Naive thymus-derived CD4-positive, alpha-beta T cell (primary cell): ENCODE results near the gene PTPRJ. TPM values are rescaled to one million over a fixed set of nuclear protein-coding genes. Genes with fewer than 3 reads are reported as not detected.

Experiments used
- ATAC-seq: fragments of 150-1000 bp; cut with Tn5 transposase; 2 replicates; pipeline ENCODE4 v1.10.0; 2021; ENCODE audit warnings: mild to moderate bottlenecking, moderate library complexity
- CTCF ChIA-PET: fragments of 350-600 bp; sonication (Branson Sonifier 250); formaldehyde crosslinking; loops from one replicate; lab custom pipeline; 2021; ENCODE audit warnings: antibody characterized with exemption; lab: Charles Lee
- POLR2A ChIA-PET: fragments of 350-600 bp; sonication (Branson Sonifier 250); formaldehyde crosslinking; loops from one replicate; lab custom pipeline; 2021; ENCODE audit warnings: antibody characterized with exemption, inconsistent platforms; lab: Charles Lee
- DNase-seq, 9 donors: peaks; one replicate each; pipeline versions ENCODE4 v3.0.0 to v3.0.0-alpha.2; 2020 to 2022; ENCODE audit warnings: mixed read lengths in 1 of 9
- H3K27ac ChIP-seq: one replicate; pipeline ENCODE4 v1.7.0; 2013; ENCODE audit warnings: mild to moderate bottlenecking, low read depth, low read length, moderate library complexity
- H3K27me3 ChIP-seq, 2 donors: one replicate each; pipeline ENCODE4 v1.7.0; 2013; ENCODE audit warnings: low read length in 2 of 2, mild to moderate bottlenecking in 2 of 2, moderate library complexity in 2 of 2; ENCODE audit not compliant: control insufficient read depth in 2 of 2, insufficient read depth in 2 of 2
- H3K36me3 ChIP-seq, 3 experiments: 1 replicate in 2 of 3; 2 replicates in 1 of 3; pipeline ENCODE4 v1.7.0; 2013; ENCODE audit warnings: low read length in 3 of 3, mild to moderate bottlenecking in 3 of 3, moderate library complexity in 1 of 3; ENCODE audit not compliant: insufficient read depth in 3 of 3, control insufficient read depth in 2 of 3
- H3K4me1 ChIP-seq, 2 donors: one replicate each; pipeline ENCODE4 v1.7.0; 2013; ENCODE audit warnings: low read length in 2 of 2, mild to moderate bottlenecking in 2 of 2, moderate library complexity in 1 of 2; ENCODE audit not compliant: control insufficient read depth in 2 of 2, insufficient read depth in 2 of 2
- H3K4me3 ChIP-seq: 2 replicates; pipeline ENCODE4 v1.7.0; 2013; ENCODE audit warnings: mild to moderate bottlenecking, low read length
- H3K9me3 ChIP-seq, 3 experiments: 1 replicate in 2 of 3; 2 replicates in 1 of 3; pipeline ENCODE4 v1.7.0; 2013; ENCODE audit warnings: low read length in 3 of 3; ENCODE audit not compliant: control insufficient read depth in 2 of 3
- H3K27ac Mint-ChIP-seq, 9 donors: one replicate each; pipeline ENCODE4 v1.8.0; 2020 to 2022; ENCODE audit warnings: mixed read lengths in 9 of 9, mild to moderate bottlenecking in 8 of 9, moderate library complexity in 5 of 9, inconsistent platforms in 2 of 9
- H3K27me3 Mint-ChIP-seq, 5 donors: one replicate each; pipeline ENCODE4 v1.8.0; 2021 to 2022; ENCODE audit warnings: mixed read lengths in 5 of 5, mild to moderate bottlenecking in 1 of 5
- H3K36me3 Mint-ChIP-seq, 5 donors: one replicate each; pipeline ENCODE4 v1.8.0; 2020 to 2022; ENCODE audit warnings: mixed read lengths in 5 of 5, mild to moderate bottlenecking in 3 of 5, inconsistent platforms in 1 of 5
- H3K4me1 Mint-ChIP-seq, 7 donors: one replicate each; pipeline ENCODE4 v1.8.0; 2020 to 2022; ENCODE audit warnings: mixed read lengths in 7 of 7, mild to moderate bottlenecking in 3 of 7, inconsistent platforms in 1 of 7
- H3K4me3 Mint-ChIP-seq, 10 donors: one replicate each; pipeline ENCODE4 v1.8.0; 2020 to 2022; ENCODE audit warnings: mild to moderate bottlenecking in 10 of 10, mixed read lengths in 10 of 10, moderate library complexity in 6 of 10, inconsistent platforms in 2 of 10
- H3K9me3 Mint-ChIP-seq, 11 donors: one replicate each; pipeline ENCODE4 v1.8.0; 2020 to 2022; ENCODE audit warnings: mixed read lengths in 11 of 11, mild to moderate bottlenecking in 4 of 11, inconsistent platforms in 1 of 11, moderate library complexity in 1 of 11
- intact Hi-C, 2 donors: fragments of 100-400 bp; cut with micrococcal nuclease; formaldehyde crosslinking; loops; one replicate each; pipeline ENCODE4 v1.15.1; 2023
- polyA plus RNA-seq, 2 donors: library from polyadenylated mRNA; unstranded; fragments of 300-500 nt; fragmentation: Illumina TruSeq; gene quantifications; one replicate each; pipeline ENCODE4 v1.2.3, GENCODE V29; 2021
- total RNA-seq, 6 experiments: library from RNA in 5 of 6; stranded (reverse) in 5 of 6; gene quantifications; 1 replicate in 5 of 6; 2 replicates in 1 of 6; pipeline ENCODE4 v1.2.3 and lab custom pipeline; 2021 to 2026

PTPRJ gene
- total and polyA plus RNA-seq, 7 experiments from 2014 or later = 7.0 to 82.3 (median 46.7) TPM

DNA sequence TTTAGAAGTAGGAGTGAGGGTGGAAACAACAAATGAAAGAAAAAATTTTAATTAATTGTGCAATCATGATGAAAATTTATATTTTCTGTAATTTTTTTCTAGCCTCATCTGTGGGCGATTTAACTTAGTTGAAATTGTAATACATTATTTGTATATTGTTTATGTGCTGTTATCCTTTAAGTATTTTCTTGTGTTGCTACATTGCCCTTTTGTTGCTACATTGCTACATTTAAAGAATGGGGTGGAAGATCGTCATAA lies 130.1 kb downstream of the PTPRJ start:
- H3K9me3 Mint-ChIP-seq = peaks cover 2 to 12% (median 11%) of the 10 kb centered on the region in 11 donors
- H3K27me3 ChIP-seq = no peaks in the 10 kb centered on the region
- peaks cover 32 to 54% (median 45%) of the 10 kb centered on the region in 7 donors for H3K4me1 Mint-ChIP-seq
- intact Hi-C loops = loop anchor here (1.0 to 2.0 kb wide), 6 partner anchors 109 to 344 kb away; partner anchors contain the start of genes FNBP4 (in 1 of the 2) and PTPRJ (in 1 of the 2)
- H3K27me3 Mint-ChIP-seq = no peaks in the 10 kb centered on the region
- H3K27ac Mint-ChIP-seq = no peak overlapping the region
- ChIA-PET CTCF (interaction anchor here (0.7 to 8.5 kb wide), 6 partner anchors 47 to 187 kb away, joined by 3 to 184 read pairs (median 3); no protein-coding TSS in a partner anchor), POLR2A (no interaction called here)
- ATAC-seq = no peak
- H3K4me1 ChIP-seq = peaks cover 18 to 27% of the 10 kb centered on the region in 2 donors
- no peak overlapping the region for H3K27ac ChIP-seq
- H3K36me3 Mint-ChIP-seq = peaks cover 10 to 33% (median 17%) of the 10 kb centered on the region in 5 donors
- H3K4me3 Mint-ChIP-seq = no peak overlapping the region
- DNase-seq = no peak
- peaks cover 5 to 10% (median 9%) of the 10 kb centered on the region in 3 experiments for H3K9me3 ChIP-seq
- no peaks in the 10 kb centered on the region for H3K36me3 ChIP-seq
- H3K4me3 ChIP-seq = no peak overlapping the region

DNA sequence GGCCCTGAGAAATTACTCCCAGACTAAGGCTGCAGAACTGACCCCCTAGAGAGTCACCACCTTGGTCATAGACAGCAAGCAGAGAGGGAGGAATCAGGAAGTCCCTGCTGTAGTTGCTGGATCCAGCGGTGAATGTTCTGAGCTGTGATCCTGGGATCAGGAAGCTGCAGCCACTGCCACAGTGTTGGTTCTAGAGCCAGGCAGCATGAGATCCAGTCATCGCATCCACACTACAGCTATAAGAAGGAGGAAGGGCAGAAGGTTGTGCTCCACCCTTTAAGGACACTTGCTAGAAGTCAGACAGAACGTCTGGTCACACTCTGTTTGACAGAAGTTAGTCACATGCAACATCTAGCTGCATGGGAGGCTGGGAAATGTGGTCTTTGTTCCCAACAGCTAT lies 131.5 kb downstream of the PTPRJ start:
- intact Hi-C loops = loop anchor here in 1 of 2 donors (2.0 kb wide), 1 partner anchor 345 kb away; the partner anchor contains the start of gene FNBP4
- Histone ChIP-seq H3K9me3 (peaks cover 5 to 10% (median 9%) of the 10 kb centered on the region in 3 experiments), H3K36me3 (no peaks in the 10 kb centered on the region), H3K4me1 (peaks cover 18 to 26% of the 10 kb centered on the region in 2 donors), H3K4me3 (no peak overlapping the region), H3K27me3 (no peaks in the 10 kb centered on the region), H3K27ac (no peak overlapping the region)
- Mint-ChIP-seq H3K27ac (no peak overlapping the region), H3K9me3 (peaks cover 2 to 20% (median 11%) of the 10 kb centered on the region in 11 donors), H3K4me3 (no peak overlapping the region), H3K4me1 (peaks cover 21 to 41% (median 31%) of the 10 kb centered on the region in 7 donors), H3K27me3 (no peaks in the 10 kb centered on the region), H3K36me3 (peaks cover 15 to 46% (median 28%) of the 10 kb centered on the region in 5 donors)
- no peak for ATAC-seq
- DNase-seq = no peak
- ChIA-PET CTCF (interaction anchor here (1.0 to 8.5 kb wide), 5 partner anchors 12 to 178 kb away, joined by 3 to 184 read pairs (median 3); no protein-coding TSS in a partner anchor), POLR2A (interaction anchor here (1.4 kb wide), 1 partner anchor 177 kb away, joined by 7 read pairs; no protein-coding TSS in a partner anchor)

DNA sequence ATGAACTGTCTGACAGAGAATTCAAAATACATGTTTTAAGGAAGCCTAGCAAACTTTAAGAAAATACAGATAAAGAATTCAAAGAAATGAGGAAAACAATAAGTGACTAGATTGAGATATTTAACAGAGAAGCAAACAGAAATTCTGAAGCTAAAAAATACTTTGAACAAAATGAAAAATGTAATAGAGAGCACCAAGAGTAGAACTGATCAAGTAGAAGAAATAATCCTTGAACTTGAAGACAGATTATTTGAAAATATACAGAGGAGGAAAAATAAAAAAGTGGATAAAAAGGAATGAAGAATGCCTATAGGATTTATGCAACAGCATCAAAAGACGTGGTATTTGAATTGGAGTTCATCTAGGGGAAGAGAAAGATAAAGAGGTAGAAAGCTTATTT lies 134.4 kb downstream of the PTPRJ start:
- H3K27ac Mint-ChIP-seq = no peak overlapping the region
- ChIA-PET CTCF (interaction anchor here (0.7 to 8.5 kb wide), 2 partner anchors 54 to 180 kb away, joined by 3 to 184 read pairs; no protein-coding TSS in a partner anchor), POLR2A (interaction anchor here (0.5 to 0.8 kb wide), 4 partner anchors 131 to 410 kb away, joined by 3 to 4 read pairs (median 3); no protein-coding TSS in a partner anchor)
- no peaks in the 10 kb centered on the region for H3K27me3 Mint-ChIP-seq
- peaks cover 15 to 63% (median 36%) of the 10 kb centered on the region in 5 donors for H3K36me3 Mint-ChIP-seq
- H3K27me3 ChIP-seq = no peaks in the 10 kb centered on the region
- H3K4me1 ChIP-seq = peaks cover under 1% of the 10 kb centered on the region in 2 donors
- no peak overlapping the region for H3K27ac ChIP-seq
- intact Hi-C loops = no loop called here
- H3K4me1 Mint-ChIP-seq = peaks cover 2 to 14% (median 4%) of the 10 kb centered on the region in 7 donors
- H3K36me3 ChIP-seq = no peaks in the 10 kb centered on the region
- DNase-seq = no peak
- peaks cover 2 to 20% (median 11%) of the 10 kb centered on the region in 11 donors for H3K9me3 Mint-ChIP-seq
- no peak overlapping the region for H3K4me3 ChIP-seq
- ATAC-seq = no peak
- H3K9me3 ChIP-seq = peaks cover 5 to 10% (median 9%) of the 10 kb centered on the region in 3 experiments
- H3K4me3 Mint-ChIP-seq = no peak overlapping the region

DNA sequence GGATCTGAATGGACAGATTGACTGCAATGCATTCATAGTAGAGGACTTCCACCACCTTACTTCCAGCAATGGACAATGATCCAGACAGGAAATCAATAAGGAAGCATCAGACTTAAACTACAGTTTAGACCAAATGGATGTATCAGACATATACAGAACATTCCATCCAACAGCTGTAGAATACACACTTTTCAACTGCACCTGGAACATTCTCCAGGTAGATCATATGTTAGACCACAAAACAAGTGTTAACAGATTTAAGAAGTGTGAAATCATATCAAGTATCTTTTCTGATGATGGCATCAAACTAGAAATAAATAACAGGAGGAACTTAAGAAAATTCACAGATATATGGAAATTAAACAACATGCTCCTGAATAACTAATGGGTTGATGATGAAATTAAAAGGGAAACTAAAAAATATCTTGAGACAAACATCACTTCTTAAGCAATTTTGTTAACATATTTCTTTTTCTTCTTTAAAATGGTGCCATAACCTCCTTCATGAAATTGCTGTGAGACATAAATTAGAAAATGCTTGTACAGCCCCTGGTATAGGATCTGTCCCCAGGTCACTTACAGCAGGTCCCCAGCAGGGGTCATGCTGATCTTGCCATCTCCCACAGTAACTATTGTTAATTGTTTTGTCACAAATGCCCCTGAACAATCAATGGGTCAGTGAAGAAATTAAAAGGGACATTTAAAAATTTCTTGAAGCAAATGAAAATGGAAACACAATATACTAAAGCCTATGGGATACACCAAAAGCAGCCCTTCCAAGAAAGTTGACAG lies 136.3 kb downstream of the PTPRJ start:
- peaks cover 2 to 20% (median 11%) of the 10 kb centered on the region in 11 donors for H3K9me3 Mint-ChIP-seq
- no peak for DNase-seq

DNA sequence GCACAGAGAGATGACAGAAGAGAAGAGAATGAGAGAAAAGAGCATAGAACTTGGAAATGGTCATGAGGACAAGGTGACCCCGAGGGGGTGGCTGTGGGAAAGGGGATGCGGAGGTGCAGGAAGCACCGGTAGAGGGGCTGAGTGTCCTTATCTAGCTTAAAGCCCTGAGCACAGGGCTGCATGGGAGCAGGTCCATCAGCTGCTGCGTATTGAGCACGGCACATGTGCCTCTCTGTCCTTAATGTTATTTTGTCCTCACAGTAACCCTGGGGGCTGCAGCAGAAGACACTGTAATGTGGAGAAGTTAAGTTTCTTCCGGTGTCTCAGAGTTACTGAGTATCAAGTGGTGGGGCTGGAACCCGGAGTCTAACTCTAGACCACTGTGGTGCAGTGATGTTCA lies 141.9 kb downstream of the PTPRJ start:
- Mint-ChIP-seq H3K4me1 (peaks cover 0 to 10% (median 0%) of the 10 kb centered on the region in 7 donors), H3K4me3 (no peak overlapping the region), H3K27me3 (no peaks in the 10 kb centered on the region), H3K27ac (peak overlapping the region in 1 of 9 donors; percentile 74), H3K36me3 (peaks cover 25 to 70% (median 40%) of the 10 kb centered on the region in 5 donors), H3K9me3 (peaks cover 0 to 1% (median 0%) of the 10 kb centered on the region in 11 donors)
- no peak overlapping the region for H3K27ac ChIP-seq
- H3K9me3 ChIP-seq = no peaks in the 10 kb centered on the region
- DNase-seq (no peak), ATAC-seq (no peak)
- ChIA-PET CTCF (no interaction called here), POLR2A (no interaction called here)
- intact Hi-C loops = no loop called here
- no peaks in the 10 kb centered on the region for H3K4me1 ChIP-seq
- peaks cover 8 to 41% (median 22%) of the 10 kb centered on the region in 3 experiments for H3K36me3 ChIP-seq
- H3K4me3 ChIP-seq = no peak overlapping the region
- no peaks in the 10 kb centered on the region for H3K27me3 ChIP-seq

More for the DNA sequence above, 136.3 kb downstream of the PTPRJ start:
- intact Hi-C loops = no loop called here
- Mint-ChIP-seq H3K4me1 (peaks cover 0 to 11% (median 0%) of the 10 kb centered on the region in 7 donors), H3K27me3 (no peaks in the 10 kb centered on the region), H3K27ac (peak overlapping the region in 1 of 9 donors; percentile 33), H3K36me3 (peaks cover 22 to 61% (median 45%) of the 10 kb centered on the region in 5 donors), H3K4me3 (no peak overlapping the region)
- no peaks in the 10 kb centered on the region for H3K27me3 ChIP-seq
- peaks cover 0 to 4% (median 0%) of the 10 kb centered on the region in 3 experiments for H3K36me3 ChIP-seq
- H3K27ac ChIP-seq = no peak overlapping the region
- CTCF ChIA-PET = no interaction called here
- H3K4me1 ChIP-seq = no peaks in the 10 kb centered on the region
- ATAC-seq = no peak
- POLR2A ChIA-PET = no interaction called here
- H3K9me3 ChIP-seq = peaks cover 5 to 10% (median 9%) of the 10 kb centered on the region in 3 experiments
- H3K4me3 ChIP-seq = no peak overlapping the region

DNA sequence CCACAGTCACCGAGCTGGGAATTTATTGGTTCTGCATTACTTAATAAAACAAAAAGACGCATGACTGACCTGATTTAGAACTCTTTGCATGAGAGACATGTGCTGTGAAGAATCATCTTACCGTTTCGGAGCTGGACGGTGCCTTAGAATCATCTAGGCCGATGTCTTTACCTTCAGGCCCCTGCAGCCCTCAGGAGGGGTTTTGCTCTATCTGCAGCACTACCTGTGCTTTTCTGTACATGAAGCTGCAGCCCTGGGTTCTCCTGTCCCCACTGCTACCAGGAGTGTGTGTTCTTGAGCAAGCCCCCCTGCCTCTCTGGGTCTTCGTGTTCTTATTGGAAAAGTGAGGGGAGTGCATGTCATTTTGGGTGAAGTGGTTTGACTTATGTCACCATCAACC lies 142.3 kb downstream of the PTPRJ start:
- Histone ChIP-seq H3K4me3 (no peak overlapping the region), H3K27me3 (no peaks in the 10 kb centered on the region), H3K27ac (no peak overlapping the region), H3K4me1 (no peaks in the 10 kb centered on the region), H3K9me3 (no peaks in the 10 kb centered on the region), H3K36me3 (peaks cover 8 to 45% (median 26%) of the 10 kb centered on the region in 3 experiments)
- Mint-ChIP-seq H3K36me3 (peaks cover 26 to 74% (median 44%) of the 10 kb centered on the region in 5 donors), H3K27me3 (no peaks in the 10 kb centered on the region), H3K9me3 (peaks cover 0 to 1% (median 0%) of the 10 kb centered on the region in 11 donors), H3K27ac (no peak overlapping the region), H3K4me1 (peaks cover 0 to 11% (median 0%) of the 10 kb centered on the region in 7 donors), H3K4me3 (no peak overlapping the region)
- intact Hi-C loops = no loop called here
- POLR2A ChIA-PET = no interaction called here
- no peak for DNase-seq
- CTCF ChIA-PET = no interaction called here
- no peak for ATAC-seq
